Caco-2 (cell line): ENCODE data around the gene ELP4. TPM values are rescaled to one million over a fixed set of nuclear protein-coding genes. Genes with fewer than 3 reads are reported as not detected.

Source experiments
- BruUV-seq: library from RNA; stranded (reverse); fragments of 400-500 nt; replicated peaks from 2 replicates; lab custom pipeline; 2021; lab: Mats Ljungman, UMichigan
- CTCF ChIA-PET: fragments of 300-600 bp; sonication (Branson Sonifier 250); formaldehyde crosslinking; loops from one replicate; lab custom pipeline; 2022; ENCODE audit warnings: antibody characterized with exemption; lab: Charles Lee
- POLR2A ChIA-PET: fragments of 300-600 bp; sonication (Branson Sonifier 250); formaldehyde crosslinking; loops from one replicate; lab custom pipeline; 2022; ENCODE audit warnings: antibody characterized with exemption; lab: Charles Lee
- DNase-seq, 2 experiments: peaks; one replicate each; pipeline versions ENCODE4 v3.0.0 to v3.0.0-alpha.2; 2020 to 2022
- H3K27me3 ChIP-seq: replicated peaks from 2 replicates; pipeline ENCODE4 v1.6.0; 2011; ENCODE audit warnings: low read length; ENCODE audit not compliant: control insufficient read depth, insufficient read depth
- H3K36me3 ChIP-seq: 2 replicates; pipeline ENCODE4 v1.5.1; 2011; ENCODE audit warnings: low read length; ENCODE audit not compliant: control insufficient read depth, insufficient read depth
- H3K4me1 ChIP-seq: fragments of 250-450 bp; sonication (Bioruptor Pico); 2 replicates; pipeline ENCODE4 v1.5.1; 2020; ENCODE audit warnings: mild to moderate bottlenecking
- H3K4me3 ChIP-seq: 2 replicates; pipeline ENCODE4 v1.5.1; 2011; ENCODE audit warnings: low read depth, mild to moderate bottlenecking, control low read depth, low read length
- H3K9me3 ChIP-seq: fragments of 250-450 bp; sonication (Bioruptor Pico); 2 replicates; pipeline ENCODE4 v1.5.1; 2020; ENCODE audit warnings: mild to moderate bottlenecking, moderate library complexity
- H3K27ac Mint-ChIP-seq: one replicate; pipeline ENCODE4 v1.8.0; 2022; ENCODE audit warnings: mixed read lengths; ENCODE audit not compliant: unreplicated experiment
- H3K27me3 Mint-ChIP-seq: one replicate; pipeline ENCODE4 v1.8.0; 2022; ENCODE audit warnings: mixed read lengths; ENCODE audit not compliant: insufficient read depth, unreplicated experiment
- H3K36me3 Mint-ChIP-seq: one replicate; pipeline ENCODE4 v1.8.0; 2022; ENCODE audit warnings: mild to moderate bottlenecking, mixed read lengths; ENCODE audit not compliant: insufficient read depth, unreplicated experiment
- H3K4me1 Mint-ChIP-seq: one replicate; pipeline ENCODE4 v1.8.0; 2022; ENCODE audit warnings: low read depth, mixed read lengths; ENCODE audit not compliant: unreplicated experiment
- H3K4me3 Mint-ChIP-seq: one replicate; pipeline ENCODE4 v1.8.0; 2022; ENCODE audit warnings: mild to moderate bottlenecking, moderate library complexity, mixed read lengths; ENCODE audit not compliant: unreplicated experiment
- H3K9me3 Mint-ChIP-seq: one replicate; pipeline ENCODE4 v1.8.0; 2022; ENCODE audit warnings: mixed read lengths; ENCODE audit not compliant: unreplicated experiment
- CTCF ChIP-seq, 2 experiments: fragments of 200-600 bp in 1 of 2; IDR thresholded peaks; 1 replicate in 1 of 2; 2 replicates in 1 of 2; pipeline versions ENCODE4 v1.5.1 to v1.8.0; 2011 to 2022; ENCODE audit warnings: antibody characterized with exemption in 1 of 2, control low read depth in 1 of 2, inconsistent platforms in 1 of 2, low read depth in 1 of 2, low read length in 1 of 2, mild to moderate bottlenecking in 1 of 2, moderate library complexity in 1 of 2; ENCODE audit not compliant: insufficient read depth in 1 of 2, severe bottlenecking in 1 of 2, unreplicated experiment in 1 of 2
- intact Hi-C: fragments of 100-400 bp; cut with micrococcal nuclease; formaldehyde crosslinking; loops from one replicate; pipeline ENCODE4 v1.10.0; 2022; ENCODE audit not compliant: unreplicated experiment
- total RNA-seq: library from RNA; stranded (reverse); gene quantifications from 2 replicates; pipeline ENCODE4 v1.2.3, GENCODE V29; 2022

ELP4 gene
- total RNA-seq, 1 experiment from 2014 or later: 18.8 TPM

GRCh38 chr11:31790649-31791048, 281.1 kb downstream of the ELP4 start:
- no peaks in the 10 kb centered on the region for H3K9me3 ChIP-seq
- intact Hi-C loops: no loop called here
- Mint-ChIP-seq H3K4me3 (no peak overlapping the region), H3K27me3 (peaks cover 17% of the 10 kb centered on the region), H3K36me3 (no peaks in the 10 kb centered on the region), H3K27ac (no peak overlapping the region), H3K9me3 (no peaks in the 10 kb centered on the region), H3K4me1 (no peaks in the 10 kb centered on the region)
- no peaks in the 10 kb centered on the region for H3K36me3 ChIP-seq
- no peaks in the 10 kb centered on the region for H3K27me3 ChIP-seq
- TF ChIP-seq CTCF (IDR thresholded peaks at IDR 0.05; ENCODE audit: insufficient read depth in 1 of 2, low read depth in 1 of 2, low read length in 1 of 2, severe bottlenecking in 1 of 2, unreplicated experiment in 1 of 2): no peak
- H3K4me3 ChIP-seq: no peak overlapping the region
- CTCF ChIA-PET: no interaction called here
- no peaks in the 10 kb centered on the region for H3K4me1 ChIP-seq
- no TSS peak for BruUV-seq
- DNase-seq: no peak
- POLR2A ChIA-PET: no interaction called here

GRCh38 chr11:31792036-31792435, 282.5 kb downstream of the ELP4 start:
- H3K36me3 ChIP-seq: no peaks in the 10 kb centered on the region
- no TSS peak for BruUV-seq

GRCh38 chr11:31792456-31792855, 282.9 kb downstream of the ELP4 start:
- no peaks in the 10 kb centered on the region for H3K4me1 Mint-ChIP-seq
- Histone ChIP-seq H3K27me3 (no peaks in the 10 kb centered on the region), H3K4me1 (no peaks in the 10 kb centered on the region), H3K36me3 (no peaks in the 10 kb centered on the region), H3K4me3 (no peak overlapping the region), H3K9me3 (no peaks in the 10 kb centered on the region)
- peaks cover 24% of the 10 kb centered on the region for H3K27me3 Mint-ChIP-seq
- CTCF ChIA-PET: no interaction called here
- no peak overlapping the region for H3K27ac Mint-ChIP-seq
- POLR2A ChIA-PET: no interaction called here
- BruUV-seq: no TSS peak
- no peak overlapping the region for H3K4me3 Mint-ChIP-seq
- no peak for DNase-seq
- H3K36me3 Mint-ChIP-seq: no peaks in the 10 kb centered on the region
- no peaks in the 10 kb centered on the region for H3K9me3 Mint-ChIP-seq
- intact Hi-C loops: no loop called here
- TF ChIP-seq CTCF (IDR thresholded peaks at IDR 0.05; ENCODE audit: insufficient read depth in 1 of 2, low read depth in 1 of 2, low read length in 1 of 2, severe bottlenecking in 1 of 2, unreplicated experiment in 1 of 2): no peak

More at GRCh38 chr11:31792036-31792435, 282.5 kb downstream of the ELP4 start:
- DNase-seq: no peak
- POLR2A ChIA-PET: no interaction called here
- Histone ChIP-seq H3K9me3 (no peaks in the 10 kb centered on the region), H3K4me1 (no peaks in the 10 kb centered on the region), H3K4me3 (no peak overlapping the region), H3K27me3 (no peaks in the 10 kb centered on the region)
- Mint-ChIP-seq H3K36me3 (no peaks in the 10 kb centered on the region), H3K27me3 (peaks cover 21% of the 10 kb centered on the region), H3K9me3 (no peaks in the 10 kb centered on the region), H3K4me3 (no peak overlapping the region), H3K4me1 (no peaks in the 10 kb centered on the region), H3K27ac (no peak overlapping the region)
- intact Hi-C loops: no loop called here
- CTCF ChIA-PET: no interaction called here
- TF ChIP-seq CTCF (IDR thresholded peaks at IDR 0.05; ENCODE audit: insufficient read depth in 1 of 2, low read depth in 1 of 2, low read length in 1 of 2, severe bottlenecking in 1 of 2, unreplicated experiment in 1 of 2): no peak
